Ovary (tissue), 9 donors: ENCODE data around the gene USP48. TPM values are rescaled to one million over a fixed set of nuclear protein-coding genes. Genes with fewer than 3 reads are reported as not detected.

Source experiments
- DNase-seq, 5 donors: peaks; one replicate each; pipeline ENCODE4 v3.0.0-alpha.2; 2019 to 2020
- H3K27ac ChIP-seq, 2 donors: fragments of 200-600 bp; one replicate each; pipeline versions ENCODE4 v1.5.1 to v1.8.0; 2019 to 2022
- H3K27me3 ChIP-seq: fragments of 200-600 bp; one replicate; pipeline ENCODE4 v1.8.0; 2022
- H3K36me3 ChIP-seq: fragments of 200-600 bp; sonication (generic); one replicate; pipeline ENCODE4 v1.5.1; 2019
- H3K4me1 ChIP-seq: one replicate; pipeline ENCODE4 v1.8.1; 2013; ENCODE audit warnings: mild to moderate bottlenecking, moderate library complexity; ENCODE audit not compliant: insufficient read depth
- H3K4me3 ChIP-seq: fragments of 200-600 bp; sonication (generic); one replicate; pipeline ENCODE4 v1.5.1; 2017
- H3K9me3 ChIP-seq, 2 donors: fragments of 200-600 bp in 1 of 2; sonication (generic) in 1 of 2; one replicate each; pipeline versions ENCODE4 v1.5.1 to v1.8.1; 2013 to 2019; ENCODE audit warnings: mild to moderate bottlenecking in 1 of 2, moderate library complexity in 1 of 2
- CTCF ChIP-seq, 3 donors: fragments of 450-650 bp in 2 of 3; fragments of 200-600 bp in 1 of 3; IDR thresholded peaks; one replicate each; pipeline versions ENCODE4 v1.5.1 to v1.8.0; 2016 to 2022; ENCODE audit warnings: antibody characterized with exemption in 3 of 3, mild to moderate bottlenecking in 1 of 3
- EP300 ChIP-seq: sonication (generic); formaldehyde crosslinking; IDR thresholded peaks from one replicate; pipeline ENCODE4 v1.6.1; 2017; ENCODE audit warnings: antibody characterized with exemption
- POLR2A ChIP-seq: fragments of 450-650 bp; IDR thresholded peaks from one replicate; pipeline ENCODE4 v1.6.1; 2017; ENCODE audit warnings: antibody characterized with exemption, mild to moderate bottlenecking, moderate library complexity
- WGBS, 3 donors: extraction: QIAGEN DNeasy Blood & Tissue Kit in 1 of 3; methylation state at CpG; one replicate each; pipeline versions ENCODE4 v1.1.5 to v1.1.7; 2013 to 2017; 5-methylcytosine and 5-hydroxymethylcytosine counted together
- intact Hi-C, 4 donors: fragments of 100-400 bp; cut with DNase I; formaldehyde crosslinking; loops; one replicate each; pipeline versions ENCODE4 v1.11.0 to v1.15.1; 2022 to 2023
- polyA plus RNA-seq, 2 donors: library from polyadenylated mRNA; stranded (reverse); fragments of 200-250 nt in 1 of 2; fragments of 350-450 nt in 1 of 2; fragmentation: Illumina TruSeq in 1 of 2; extraction: RNeasy Lipid Tissue Mini Kit (QIAGEN cat#74804) in 1 of 2; gene quantifications; one replicate each; pipeline ENCODE4 v1.2.3, GENCODE V29; 2013 to 2014
- total RNA-seq, 7 donors: library from RNA; depleted of rRNA in 2 of 7; stranded (reverse); fragments of >200 nt in 2 of 7; fragmentation: NEBNext Ultra II Directional in 3 of 7; extraction: Animal tissue kit (Norgen Biotek cat#: 25700) in 3 of 7; gene quantifications; one replicate each; pipeline versions ENCODE4 v1.1.0 to v1.2.4, GENCODE V29; 2016 to 2023
- donor health status: DM: no; HTN: no; CAD: no; lungs with moderate emphysema.
- donor health status: DM: no; HTN: no; CAD: no.
- donor health status: Bipolar disorder and iron deficiency.
- donor health status: DM: yes; HTN: yes; CAD: no.
- donor health status: DM: no; HTN: no; CAD: no.
- donor health status: DM: yes; HTN: yes; CAD: no.

The USP48 gene
- total and polyA plus RNA-seq, 9 donors: 25.2 to 87.1 (median 60.6) TPM

- intact Hi-C loops: no loop called here
- H3K4me1 ChIP-seq: no peaks in the 10 kb centered on the region
- no peaks in the 10 kb centered on the region for H3K27me3 ChIP-seq
- 59 to 66% (median 61%) methylated on average over 2 of the region's 2 CpGs for WGBS, 3 donors
- no peak overlapping the region for H3K4me3 ChIP-seq
- TF ChIP-seq CTCF (IDR thresholded peaks at IDR 0.05) (no peak), EP300 (no peak), POLR2A (no peak)
- no peak for DNase-seq
- H3K27ac ChIP-seq: no peak overlapping the region
- H3K9me3 ChIP-seq: no peaks in the 10 kb centered on the region
- H3K36me3 ChIP-seq: no peaks in the 10 kb centered on the region
These were observed 21.6 kb upstream of the USP48 start for GRCh38 chr1:21804536-21804935.

GRCh38 chr1:21801100-21801499 is 18.2 kb upstream of the USP48 start:
- H3K27ac ChIP-seq: no peak overlapping the region
- H3K4me1 ChIP-seq: no peaks in the 10 kb centered on the region
- H3K27me3 ChIP-seq: no peaks in the 10 kb centered on the region
- H3K4me3 ChIP-seq: no peak overlapping the region
- intact Hi-C loops: no loop called here
- no peaks in the 10 kb centered on the region for H3K9me3 ChIP-seq
- DNase-seq: no peak
- TF ChIP-seq POLR2A (no peak), EP300 (no peak)
- 93 to 95% (median 95%) methylated on average over 4 of the region's 4 CpGs for WGBS, 3 donors
- H3K36me3 ChIP-seq: no peaks in the 10 kb centered on the region

- peaks cover 0 to 2% of the 10 kb centered on the region in 2 donors for H3K9me3 ChIP-seq
- no peak for DNase-seq
- intact Hi-C loops: no loop called here
- H3K27ac ChIP-seq: no peak overlapping the region
- H3K27me3 ChIP-seq: no peaks in the 10 kb centered on the region
- WGBS, 3 donors: 74 to 77% (median 74%) methylated on average over 5 of the region's 5 CpGs
- H3K4me1 ChIP-seq: no peaks in the 10 kb centered on the region
- no peaks in the 10 kb centered on the region for H3K36me3 ChIP-seq
- no peak overlapping the region for H3K4me3 ChIP-seq
- TF ChIP-seq CTCF (IDR thresholded peaks at IDR 0.05) (no peak), POLR2A (no peak)
These were observed 16.8 kb upstream of the USP48 start for GRCh38 chr1:21799730-21800129.

- Histone ChIP-seq H3K4me3 (no peak overlapping the region), H3K4me1 (no peaks in the 10 kb centered on the region), H3K27me3 (no peaks in the 10 kb centered on the region), H3K9me3 (peaks cover 0 to 3% of the 10 kb centered on the region in 2 donors), H3K27ac (no peak overlapping the region), H3K36me3 (no peaks in the 10 kb centered on the region)
- no peak for DNase-seq
- intact Hi-C loops: no loop called here
- WGBS, 3 donors: 89 to 90% (median 90%) methylated on average over 6 of the region's 6 CpGs
- TF ChIP-seq CTCF (IDR thresholded peaks at IDR 0.05) (no peak), EP300 (no peak), POLR2A (no peak)
These were observed 12.1 kb upstream of the USP48 start for GRCh38 chr1:21795075-21795474.

DNA sequence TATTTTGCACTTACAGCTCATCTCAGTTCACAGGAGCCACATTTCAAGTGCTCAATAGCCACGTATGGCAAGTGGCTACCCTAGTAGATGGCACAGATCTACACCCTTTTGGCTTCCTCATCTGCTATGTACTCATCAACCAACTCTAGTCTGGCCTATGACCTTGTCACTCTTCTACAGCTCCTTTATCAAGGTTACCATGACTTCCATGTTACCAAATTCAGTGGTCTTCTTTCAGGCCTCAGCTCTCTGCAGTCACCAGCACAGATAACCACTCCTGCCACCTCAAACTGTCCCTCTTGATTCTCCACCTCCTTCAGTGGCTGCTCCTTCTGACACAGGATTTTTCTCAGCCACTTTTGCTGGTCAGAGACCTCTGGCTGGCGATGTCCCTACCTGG is 11.7 kb upstream of the USP48 start:
- Histone ChIP-seq H3K27ac (no peak overlapping the region), H3K4me3 (no peak overlapping the region), H3K27me3 (no peaks in the 10 kb centered on the region), H3K4me1 (no peaks in the 10 kb centered on the region), H3K9me3 (peaks cover 0 to 3% of the 10 kb centered on the region in 2 donors), H3K36me3 (no peaks in the 10 kb centered on the region)
- DNase-seq: no peak
- WGBS, 3 donors: 84 to 93% (median 91%) methylated on average over 2 of the region's 2 CpGs
- TF ChIP-seq POLR2A (no peak), CTCF (IDR thresholded peaks at IDR 0.05) (no peak), EP300 (no peak)
- intact Hi-C loops: no loop called here
